Measurements from ENCODE around the gene MT1E. TPM values are rescaled to one million over a fixed set of nuclear protein-coding genes. Genes with fewer than 3 reads are reported as not detected.
A peak's percentile ranks its signal among the peaks of the same experiment; 100 is the strongest.
"Not testable (repeated sequence)": the region's sequence is repeated elsewhere in the genome, so short reads cannot be mapped to it uniquely, and the experiment has no call there.

MT1E gene
- polyA plus RNA-seq, 4 donors = 75.0 to 194 (median 119) TPM

- no peaks in the 10 kb centered on the region for H3K9me3 ChIP-seq (ENCODE audit: control insufficient read depth in 2 of 2, insufficient read depth in 1 of 2, low read depth in 1 of 2, low read length in 1 of 2)
- DNase-seq (no peak), FAIRE-seq (no peak)
- WGBS, 3 donors = 51 to 75% (median 57%) methylated on average over 17 to 23 of the region's 23 CpGs
- H3K27ac ChIP-seq (ENCODE audit: low read depth in 1 of 3, low read length in 2 of 3) = no peak overlapping the region
- peaks cover 0 to 22% (median 0%) of the 10 kb centered on the region in 3 donors for H3K27me3 ChIP-seq (ENCODE audit: control insufficient read depth in 3 of 3, insufficient read depth in 3 of 3, low read length in 3 of 3)
- peaks cover 0 to 6% (median 0%) of the 10 kb centered on the region in 3 donors for H3K4me1 ChIP-seq (ENCODE audit: control insufficient read depth in 3 of 3, insufficient read depth in 2 of 3, low read depth in 1 of 3, low read length in 2 of 3)
- peak overlapping the region in 2 of 3 donors; percentile 29 to 31 for H3K4me3 ChIP-seq (ENCODE audit: low read depth in 1 of 3, low read length in 3 of 3)
- no peaks in the 10 kb centered on the region for H3K36me3 ChIP-seq (ENCODE audit: control insufficient read depth in 3 of 3, insufficient read depth in 2 of 3, low read depth in 1 of 3, low read length in 3 of 3)
These were observed 8.9 kb upstream of the MT1E start for GRCh38 chr16:56616608-56617211.

GRCh38 chr16:56617212-56618085 is 8.1 kb upstream of the MT1E start:
- Histone ChIP-seq H3K9me3 (ENCODE audit: control insufficient read depth in 2 of 2, insufficient read depth in 1 of 2, low read depth in 1 of 2, low read length in 1 of 2) (no peaks in the 10 kb centered on the region), H3K27ac (ENCODE audit: low read depth in 1 of 3, low read length in 2 of 3) (peak overlapping the region in 1 of 3 donors; percentile 59), H3K4me3 (ENCODE audit: low read depth in 1 of 3, low read length in 3 of 3) (peak overlapping the region in 2 of 3 donors; percentile 29 to 31), H3K4me1 (ENCODE audit: control insufficient read depth in 3 of 3, insufficient read depth in 2 of 3, low read depth in 1 of 3, low read length in 2 of 3) (peaks cover 0 to 6% (median 0%) of the 10 kb centered on the region in 3 donors), H3K36me3 (ENCODE audit: control insufficient read depth in 3 of 3, insufficient read depth in 2 of 3, low read depth in 1 of 3, low read length in 3 of 3) (no peaks in the 10 kb centered on the region), H3K27me3 (ENCODE audit: control insufficient read depth in 3 of 3, insufficient read depth in 3 of 3, low read length in 3 of 3) (peaks cover 0 to 22% (median 0%) of the 10 kb centered on the region in 3 donors)
- no peak for FAIRE-seq
- peak; percentile 71 to 80 for DNase-seq
- 2 to 9% (median 3%) methylated on average over 24 to 41 of the region's 41 CpGs for WGBS, 3 donors

GRCh38 chr16:56618138-56618537 is 7.4 kb upstream of the MT1E start:
- WGBS, 3 donors = 73 to 87% (median 83%) methylated on average over 6 of the region's 6 CpGs
- peaks cover 0 to 22% (median 0%) of the 10 kb centered on the region in 3 donors for H3K27me3 ChIP-seq (ENCODE audit: control insufficient read depth in 3 of 3, insufficient read depth in 3 of 3, low read length in 3 of 3)
- H3K4me1 ChIP-seq (ENCODE audit: control insufficient read depth in 3 of 3, insufficient read depth in 2 of 3, low read depth in 1 of 3, low read length in 2 of 3) = peaks cover 0 to 6% (median 0%) of the 10 kb centered on the region in 3 donors
- DNase-seq = no peak
- FAIRE-seq = no peak
- no peaks in the 10 kb centered on the region for H3K36me3 ChIP-seq (ENCODE audit: control insufficient read depth in 3 of 3, insufficient read depth in 2 of 3, low read depth in 1 of 3, low read length in 3 of 3)
- no peak overlapping the region for H3K4me3 ChIP-seq (ENCODE audit: low read depth in 1 of 3, low read length in 3 of 3)
- H3K9me3 ChIP-seq (ENCODE audit: control insufficient read depth in 2 of 2, insufficient read depth in 1 of 2, low read depth in 1 of 2, low read length in 1 of 2) = no peaks in the 10 kb centered on the region
- no peak overlapping the region for H3K27ac ChIP-seq (ENCODE audit: low read depth in 1 of 3, low read length in 2 of 3)

- Histone ChIP-seq H3K36me3 (ENCODE audit: control insufficient read depth in 3 of 3, insufficient read depth in 2 of 3, low read depth in 1 of 3, low read length in 3 of 3) (no peaks in the 10 kb centered on the region), H3K27me3 (ENCODE audit: control insufficient read depth in 3 of 3, insufficient read depth in 3 of 3, low read length in 3 of 3) (peaks cover 0 to 22% (median 0%) of the 10 kb centered on the region in 3 donors), H3K4me3 (ENCODE audit: low read depth in 1 of 3, low read length in 3 of 3) (no peak overlapping the region), H3K4me1 (ENCODE audit: control insufficient read depth in 3 of 3, insufficient read depth in 2 of 3, low read depth in 1 of 3, low read length in 2 of 3) (peaks cover 0 to 6% (median 0%) of the 10 kb centered on the region in 3 donors), H3K9me3 (ENCODE audit: control insufficient read depth in 2 of 2, insufficient read depth in 1 of 2, low read depth in 1 of 2, low read length in 1 of 2) (no peaks in the 10 kb centered on the region), H3K27ac (ENCODE audit: low read depth in 1 of 3, low read length in 2 of 3) (no peak overlapping the region)
- FAIRE-seq (no peak), DNase-seq (no peak)
- 83 to 91% (median 83%) methylated on average over 8 of the region's 8 CpGs for WGBS, 3 donors
These were observed 5.2 kb upstream of the MT1E start for GRCh38 chr16:56620339-56620897.

GRCh38 chr16:56621665-56622445 is 3.7 kb upstream of the MT1E start:
- H3K36me3 ChIP-seq (ENCODE audit: control insufficient read depth in 3 of 3, insufficient read depth in 2 of 3, low read depth in 1 of 3, low read length in 3 of 3); DNase-seq; H3K27ac ChIP-seq (ENCODE audit: low read depth in 1 of 3, low read length in 2 of 3); H3K4me3 ChIP-seq (ENCODE audit: low read depth in 1 of 3, low read length in 3 of 3); H3K9me3 ChIP-seq (ENCODE audit: control insufficient read depth in 2 of 2, insufficient read depth in 1 of 2, low read depth in 1 of 2, low read length in 1 of 2); FAIRE-seq; H3K4me1 ChIP-seq (ENCODE audit: control insufficient read depth in 3 of 3, insufficient read depth in 2 of 3, low read depth in 1 of 3, low read length in 2 of 3): not testable (repeated sequence)
- peaks cover 0 to 28% (median 0%) of the 10 kb centered on the region in 3 donors for H3K27me3 ChIP-seq (ENCODE audit: control insufficient read depth in 3 of 3, insufficient read depth in 3 of 3, low read length in 3 of 3)
- WGBS, 3 donors = 59 to 72% (median 64%) methylated on average over 4 of the region's 4 CpGs

GRCh38 chr16:56623184-56623583 is 2.4 kb upstream of the MT1E start:
- H3K4me1 ChIP-seq (ENCODE audit: control insufficient read depth in 3 of 3, insufficient read depth in 2 of 3, low read depth in 1 of 3, low read length in 2 of 3); DNase-seq; H3K27ac ChIP-seq (ENCODE audit: low read depth in 1 of 3, low read length in 2 of 3); H3K9me3 ChIP-seq (ENCODE audit: control insufficient read depth in 2 of 2, insufficient read depth in 1 of 2, low read depth in 1 of 2, low read length in 1 of 2); H3K36me3 ChIP-seq (ENCODE audit: control insufficient read depth in 3 of 3, insufficient read depth in 2 of 3, low read depth in 1 of 3, low read length in 3 of 3); H3K4me3 ChIP-seq (ENCODE audit: low read depth in 1 of 3, low read length in 3 of 3); FAIRE-seq: not testable (repeated sequence)
- peaks cover 0 to 19% (median 0%) of the 10 kb centered on the region in 3 donors for H3K27me3 ChIP-seq (ENCODE audit: control insufficient read depth in 3 of 3, insufficient read depth in 3 of 3, low read length in 3 of 3)
- WGBS, 3 donors = 87 to 89% (median 87%) methylated on average over 5 of the region's 5 CpGs

- H3K27ac ChIP-seq (ENCODE audit: low read depth in 1 of 3, low read length in 2 of 3) = no peak overlapping the region
These were observed 1.9 kb upstream of the MT1E start for GRCh38 chr16:56623637-56624036.

More at GRCh38 chr16:56623637-56624036, 1.9 kb upstream of the MT1E start:
- Histone ChIP-seq H3K9me3 (ENCODE audit: control insufficient read depth in 2 of 2, insufficient read depth in 1 of 2, low read depth in 1 of 2, low read length in 1 of 2) (no peaks in the 10 kb centered on the region), H3K27me3 (ENCODE audit: control insufficient read depth in 3 of 3, insufficient read depth in 3 of 3, low read length in 3 of 3) (peaks cover 0 to 15% (median 0%) of the 10 kb centered on the region in 3 donors), H3K4me1 (ENCODE audit: control insufficient read depth in 3 of 3, insufficient read depth in 2 of 3, low read depth in 1 of 3, low read length in 2 of 3) (peaks cover 0 to 3% (median 0%) of the 10 kb centered on the region in 3 donors), H3K36me3 (ENCODE audit: control insufficient read depth in 3 of 3, insufficient read depth in 2 of 3, low read depth in 1 of 3, low read length in 3 of 3) (no peaks in the 10 kb centered on the region), H3K4me3 (ENCODE audit: low read depth in 1 of 3, low read length in 3 of 3) (no peak overlapping the region)
- DNase-seq (no peak), FAIRE-seq (no peak)
- 90 to 96% (median 92%) methylated on average over 2 of the region's 2 CpGs for WGBS, 3 donors

Data from small intestine (tissue), 7 donors.